ENCODE results near the gene PLCG1. TPM values are rescaled to one million over a fixed set of nuclear protein-coding genes. Genes with fewer than 3 reads are reported as not detected.

The PLCG1 gene
- total RNA-seq, 6 donors from 2014 or later, result 69.8 to 383 (median 99.5) TPM

DNA sequence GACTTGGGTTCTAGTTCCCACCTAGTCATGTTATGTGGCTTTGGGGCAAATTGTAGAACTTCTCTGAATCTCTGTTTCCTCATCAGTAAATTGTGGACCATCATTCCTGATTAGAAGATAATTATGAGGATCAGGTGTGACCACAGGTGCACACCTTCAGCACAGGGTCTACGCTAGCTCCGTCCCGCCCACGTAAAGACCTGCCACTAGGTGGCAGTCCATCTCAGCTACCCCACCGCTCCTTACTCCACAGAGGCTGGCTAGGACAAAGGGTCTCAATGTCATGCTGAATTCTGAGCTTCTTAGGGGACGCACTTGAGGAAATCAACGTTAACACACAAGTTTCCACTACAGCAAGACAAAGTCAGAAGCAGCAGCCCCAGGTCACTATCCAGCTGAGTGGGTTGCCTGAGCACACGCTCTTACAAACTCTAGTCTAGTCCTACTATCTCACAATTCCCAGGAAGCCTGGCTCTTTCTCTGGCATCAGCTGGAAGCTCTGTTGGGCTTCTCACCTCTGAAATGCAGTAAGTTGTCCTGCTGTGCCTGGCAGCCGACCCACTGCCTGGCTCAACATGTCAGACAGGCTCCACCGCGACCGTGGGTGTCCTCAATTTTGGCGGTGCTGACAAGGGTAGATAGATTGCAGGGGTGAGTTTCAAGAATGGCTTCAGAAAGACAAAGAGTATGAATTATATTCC lies 2.0 kb upstream of the PLCG1 start:
- Histone ChIP-seq H3K27ac (no peak overlapping the region), H3K36me3 (no peaks in the 10 kb centered on the region), H3K4me3 (no peak overlapping the region), H3K4me1 (peaks cover 19 to 38% (median 30%) of the 10 kb centered on the region in 4 donors), H3K9me3 (no peaks in the 10 kb centered on the region), H3K27me3 (no peaks in the 10 kb centered on the region)
- 46 to 56% methylated on average over 12 to 13 of the region's 13 CpGs for WGBS, 2 donors
- TF ChIP-seq, protein P1, sequence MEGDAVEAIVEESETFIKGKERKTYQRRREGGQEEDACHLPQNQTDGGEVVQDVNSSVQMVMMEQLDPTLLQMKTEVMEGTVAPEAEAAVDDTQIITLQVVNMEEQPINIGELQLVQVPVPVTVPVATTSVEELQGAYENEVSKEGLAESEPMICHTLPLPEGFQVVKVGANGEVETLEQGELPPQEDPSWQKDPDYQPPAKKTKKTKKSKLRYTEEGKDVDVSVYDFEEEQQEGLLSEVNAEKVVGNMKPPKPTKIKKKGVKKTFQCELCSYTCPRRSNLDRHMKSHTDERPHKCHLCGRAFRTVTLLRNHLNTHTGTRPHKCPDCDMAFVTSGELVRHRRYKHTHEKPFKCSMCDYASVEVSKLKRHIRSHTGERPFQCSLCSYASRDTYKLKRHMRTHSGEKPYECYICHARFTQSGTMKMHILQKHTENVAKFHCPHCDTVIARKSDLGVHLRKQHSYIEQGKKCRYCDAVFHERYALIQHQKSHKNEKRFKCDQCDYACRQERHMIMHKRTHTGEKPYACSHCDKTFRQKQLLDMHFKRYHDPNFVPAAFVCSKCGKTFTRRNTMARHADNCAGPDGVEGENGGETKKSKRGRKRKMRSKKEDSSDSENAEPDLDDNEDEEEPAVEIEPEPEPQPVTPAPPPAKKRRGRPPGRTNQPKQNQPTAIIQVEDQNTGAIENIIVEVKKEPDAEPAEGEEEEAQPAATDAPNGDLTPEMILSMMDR (IDR thresholded peaks at IDR 0.05), result peak; percentile 55 to 81 (median 74)
- TF ChIP-seq EP300 (IDR thresholded peaks at IDR 0.05), result no peak
- ATAC-seq (ENCODE audit: low FRiP score in 2 of 2) (peak in 1 of 2 donors; percentile 56), DNase-seq (peak in 1 of 2 donors; percentile 52)

DNA sequence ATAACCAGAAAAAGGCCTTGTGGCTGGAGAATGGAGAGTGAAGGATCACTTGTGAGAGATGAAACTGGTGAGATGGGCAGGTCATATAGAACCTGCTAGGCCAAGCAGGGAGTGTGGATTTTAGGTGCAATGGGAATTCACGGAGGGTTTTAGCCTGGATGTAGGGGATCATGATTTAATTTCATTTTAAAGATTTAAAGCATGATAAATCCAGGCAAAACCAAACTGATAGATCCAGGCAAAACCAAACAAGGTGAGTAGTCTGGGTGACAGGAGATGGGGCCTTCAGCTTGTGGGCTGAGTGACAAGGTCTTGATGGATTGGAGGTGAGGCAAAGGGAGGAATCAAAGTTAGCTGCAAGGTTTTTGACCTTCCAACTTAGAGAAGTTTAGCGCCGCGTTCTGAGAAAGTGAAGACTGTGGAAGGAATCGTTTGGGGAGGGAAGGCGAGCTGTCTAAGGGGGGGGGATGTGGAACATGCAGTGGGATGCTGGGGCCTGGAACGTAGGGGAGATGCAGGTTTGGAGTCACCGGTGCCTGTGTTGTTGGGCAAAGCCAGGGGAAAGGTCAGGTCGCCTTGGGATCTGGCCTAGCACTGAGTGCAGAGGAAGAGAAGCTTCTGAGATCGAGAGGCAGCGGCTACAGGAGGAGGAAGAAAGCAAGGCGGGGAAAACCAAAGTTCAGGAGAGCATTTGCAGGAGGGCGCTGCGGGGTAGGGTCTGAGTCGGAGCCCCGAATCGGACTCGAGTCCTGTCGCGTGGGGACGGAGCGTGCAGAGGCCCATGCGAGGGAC lies 1.3 kb upstream of the PLCG1 start:
- WGBS, 2 donors, result 36 to 41% methylated on average over 22 to 23 of the region's 23 CpGs
- peak overlapping the region; percentile 62 to 98 (median 93) for H3K4me3 ChIP-seq
- TF ChIP-seq, protein P1 (IDR thresholded peaks at IDR 0.05), result no peak
- no peak for TF ChIP-seq POLR2AphosphoS5 (IDR thresholded peaks at IDR 0.05)
- no peak for ATAC-seq (ENCODE audit: low FRiP score in 2 of 2)
- H3K36me3 ChIP-seq, result no peaks in the 10 kb centered on the region
- peaks cover 26 to 46% (median 37%) of the 10 kb centered on the region in 4 donors for H3K4me1 ChIP-seq
- H3K27ac ChIP-seq, result peak overlapping the region; percentile 84 to 98 (median 96)
- no peaks in the 10 kb centered on the region for H3K27me3 ChIP-seq
- no peak for DNase-seq
- H3K9me3 ChIP-seq, result no peaks in the 10 kb centered on the region

DNA sequence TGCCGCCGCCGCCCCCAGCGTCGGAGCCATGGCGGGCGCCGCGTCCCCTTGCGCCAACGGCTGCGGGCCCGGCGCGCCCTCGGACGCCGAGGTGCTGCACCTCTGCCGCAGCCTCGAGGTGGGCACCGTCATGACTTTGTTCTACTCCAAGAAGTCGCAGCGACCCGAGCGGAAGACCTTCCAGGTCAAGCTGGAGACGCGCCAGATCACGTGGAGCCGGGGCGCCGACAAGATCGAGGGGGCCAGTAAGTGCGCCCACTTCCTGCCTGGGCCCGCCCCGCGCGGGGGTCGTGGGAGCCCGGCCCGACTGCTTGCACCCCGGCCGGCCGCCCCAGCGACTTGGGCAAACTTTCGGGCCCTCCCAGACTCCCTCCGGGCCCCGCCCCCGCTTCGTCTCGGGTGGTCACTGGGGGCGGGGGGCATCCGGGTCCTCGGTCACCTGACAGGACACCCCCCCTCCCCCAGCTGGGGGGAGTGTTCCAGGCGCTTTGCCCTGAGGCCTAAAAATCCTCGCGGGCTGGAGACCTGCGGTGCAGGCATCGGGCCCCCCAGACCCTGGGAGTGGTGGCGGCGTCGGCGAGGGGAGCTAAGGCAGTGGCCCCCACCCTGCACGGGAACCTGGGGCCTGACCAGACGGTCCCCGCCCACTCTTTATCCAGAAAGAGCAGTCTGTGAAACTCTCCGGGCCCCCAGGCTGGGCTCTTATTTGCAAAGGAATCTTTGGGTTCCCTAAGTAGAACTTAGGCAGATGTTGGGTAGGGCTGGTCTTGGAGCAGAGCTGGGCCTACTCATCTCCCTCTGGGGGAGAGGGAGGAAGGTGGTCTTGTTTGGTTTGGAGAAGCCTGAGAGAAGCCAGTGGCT lies 501 bp downstream of the PLCG1 start:
- H3K4me3 ChIP-seq, result peak overlapping the region; percentile 62 to 98 (median 93)
- no peaks in the 10 kb centered on the region for H3K27me3 ChIP-seq
- DNase-seq (peak; percentile 77 to 93), ATAC-seq (ENCODE audit: low FRiP score in 2 of 2) (peak; percentile 27 to 58)
- H3K36me3 ChIP-seq, result no peaks in the 10 kb centered on the region
- no peaks in the 10 kb centered on the region for H3K9me3 ChIP-seq
- peak overlapping the region; percentile 84 to 98 (median 96) for H3K27ac ChIP-seq
- H3K4me1 ChIP-seq, result peaks cover 41 to 63% (median 54%) of the 10 kb centered on the region in 4 donors
- TF ChIP-seq EP300 (IDR thresholded peaks at IDR 0.05) (peak in 1 of 4 donors; percentile 17), POLR2A (IDR thresholded peaks at IDR 0.05) (peak in 1 of 4 donors; percentile 34), POLR2AphosphoS5 (IDR thresholded peaks at IDR 0.05) (peak; percentile 23 to 49)
- TF ChIP-seq, protein P1 (IDR thresholded peaks at IDR 0.05), result no peak
- 0 to 5% methylated on average over 4 to 19 of the region's 66 CpGs for WGBS, 2 donors

DNA sequence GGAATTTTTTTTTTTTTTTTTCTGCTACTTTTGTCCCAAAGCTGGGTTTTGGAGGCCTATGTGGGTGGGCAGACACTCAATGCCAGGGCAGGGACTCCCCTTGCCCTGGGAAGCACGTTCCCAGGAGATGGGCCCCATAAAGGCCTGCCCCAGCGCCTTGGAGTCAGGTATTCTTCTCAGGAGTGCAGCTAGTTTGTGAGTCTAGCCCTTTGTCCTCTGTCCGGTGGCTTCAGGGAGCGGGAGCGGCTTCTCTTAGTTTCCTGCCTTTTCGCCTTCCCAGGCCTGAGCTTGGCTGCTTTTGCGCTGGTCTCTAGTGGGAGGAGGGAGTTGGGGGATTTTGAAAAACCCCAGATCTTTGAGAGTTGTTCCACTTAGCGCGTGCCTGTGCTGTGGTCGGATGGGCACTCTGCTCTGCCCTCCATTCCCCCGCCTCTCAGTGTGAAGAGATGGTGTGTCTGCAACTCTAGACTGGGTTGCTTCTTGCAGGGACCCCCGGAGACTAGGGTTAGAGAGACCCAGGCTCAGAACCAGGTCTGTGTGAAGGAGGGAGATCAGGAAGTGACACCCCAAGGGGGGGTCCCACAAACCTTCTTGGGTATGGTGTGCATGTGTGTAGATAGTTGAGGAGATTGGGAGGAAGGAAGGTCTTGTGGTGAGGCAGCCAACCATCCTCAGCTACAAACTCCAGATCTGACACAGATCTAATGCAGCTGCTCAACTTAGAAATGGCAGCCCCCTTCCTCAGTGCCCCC lies 1.3 kb downstream of the PLCG1 start:
- no peak for DNase-seq
- WGBS, 2 donors, result 16 to 23% methylated on average over 8 to 12 of the region's 12 CpGs
- TF ChIP-seq POLR2AphosphoS5 (IDR thresholded peaks at IDR 0.05) (no peak), POLR2A (IDR thresholded peaks at IDR 0.05) (no peak), EP300 (IDR thresholded peaks at IDR 0.05) (no peak)
- TF ChIP-seq, protein P1 (IDR thresholded peaks at IDR 0.05), result no peak
- Histone ChIP-seq H3K9me3 (no peaks in the 10 kb centered on the region), H3K27ac (peak overlapping the region; percentile 84 to 98 (median 96)), H3K36me3 (no peaks in the 10 kb centered on the region), H3K4me1 (peaks cover 49 to 71% (median 62%) of the 10 kb centered on the region in 4 donors), H3K4me3 (peak overlapping the region; percentile 62 to 98 (median 93)), H3K27me3 (no peaks in the 10 kb centered on the region)
- ATAC-seq (ENCODE audit: low FRiP score in 2 of 2), result no peak

Measured in upper lobe of left lung (tissue), 6 donors.